ENCODE data around the gene OASL. TPM values are rescaled to one million over a fixed set of nuclear protein-coding genes. Genes with fewer than 3 reads are reported as not detected.

Gene OASL
- total and polyA plus RNA-seq, 2 experiments from 2014 or later = not detected

- no peaks in the 10 kb centered on the region for H3K36me3 ChIP-seq
- no peaks in the 10 kb centered on the region for H3K4me1 ChIP-seq (ENCODE audit: low read depth)
- H3K27me3 ChIP-seq = no peaks in the 10 kb centered on the region
- H3K4me3 ChIP-seq = no peak overlapping the region
- no peaks in the 10 kb centered on the region for H3K9me3 ChIP-seq (ENCODE audit: low read depth)
- no peak for TF ChIP-seq CTCF (IDR thresholded peaks at IDR 0.05; ENCODE audit: low read depth, low read length)
- no peak overlapping the region for H3K27ac ChIP-seq
- no peak for DNase-seq (ENCODE audit: low read depth in 1 of 2, low spot score in 1 of 2)
Observed at GRCh38 chr12:120994059-120994458, 45.0 kb downstream of the OASL start.

- Histone ChIP-seq H3K36me3 (no peaks in the 10 kb centered on the region), H3K27ac (no peak overlapping the region), H3K27me3 (no peaks in the 10 kb centered on the region), H3K9me3 (ENCODE audit: low read depth) (no peaks in the 10 kb centered on the region), H3K4me3 (no peak overlapping the region), H3K4me1 (ENCODE audit: low read depth) (no peaks in the 10 kb centered on the region)
- no peak for DNase-seq (ENCODE audit: low read depth in 1 of 2, low spot score in 1 of 2)
- no peak for TF ChIP-seq CTCF (IDR thresholded peaks at IDR 0.05; ENCODE audit: low read depth, low read length)
Observed at GRCh38 chr12:120993496-120993895, 45.5 kb downstream of the OASL start.

GRCh38 chr12:120992989-120993388, 46.1 kb downstream of the OASL start:
- Histone ChIP-seq H3K4me3 (no peak overlapping the region), H3K9me3 (ENCODE audit: low read depth) (no peaks in the 10 kb centered on the region), H3K27me3 (no peaks in the 10 kb centered on the region), H3K4me1 (ENCODE audit: low read depth) (no peaks in the 10 kb centered on the region), H3K27ac (no peak overlapping the region), H3K36me3 (no peaks in the 10 kb centered on the region)
- DNase-seq (ENCODE audit: low read depth in 1 of 2, low spot score in 1 of 2) = no peak
- TF ChIP-seq CTCF (IDR thresholded peaks at IDR 0.05; ENCODE audit: low read depth, low read length) = no peak

- Histone ChIP-seq H3K9me3 (ENCODE audit: low read depth) (no peaks in the 10 kb centered on the region), H3K27ac (no peak overlapping the region), H3K4me1 (ENCODE audit: low read depth) (no peaks in the 10 kb centered on the region), H3K4me3 (no peak overlapping the region), H3K36me3 (no peaks in the 10 kb centered on the region), H3K27me3 (no peaks in the 10 kb centered on the region)
- TF ChIP-seq CTCF (IDR thresholded peaks at IDR 0.05; ENCODE audit: low read depth, low read length) = no peak
- no peak for DNase-seq (ENCODE audit: low read depth in 1 of 2, low spot score in 1 of 2)
Observed at GRCh38 chr12:120991965-120992364, 47.1 kb downstream of the OASL start.

GRCh38 chr12:120990487-120991055, 48.5 kb downstream of the OASL start:
- Histone ChIP-seq H3K36me3 (no peaks in the 10 kb centered on the region), H3K27ac (no peak overlapping the region), H3K4me1 (ENCODE audit: low read depth) (no peaks in the 10 kb centered on the region), H3K4me3 (no peak overlapping the region), H3K27me3 (no peaks in the 10 kb centered on the region), H3K9me3 (ENCODE audit: low read depth) (no peaks in the 10 kb centered on the region)
- no peak for TF ChIP-seq CTCF (IDR thresholded peaks at IDR 0.05; ENCODE audit: low read depth, low read length)
- no peak for DNase-seq (ENCODE audit: low read depth in 1 of 2, low spot score in 1 of 2)

- H3K36me3 ChIP-seq = no peaks in the 10 kb centered on the region
- no peaks in the 10 kb centered on the region for H3K27me3 ChIP-seq
- no peaks in the 10 kb centered on the region for H3K9me3 ChIP-seq (ENCODE audit: low read depth)
- TF ChIP-seq CTCF (IDR thresholded peaks at IDR 0.05; ENCODE audit: low read depth, low read length) = no peak
- no peak overlapping the region for H3K4me3 ChIP-seq
- no peaks in the 10 kb centered on the region for H3K4me1 ChIP-seq (ENCODE audit: low read depth)
- no peak for DNase-seq (ENCODE audit: low read depth in 1 of 2, low spot score in 1 of 2)
- H3K27ac ChIP-seq = no peak overlapping the region
Observed at GRCh38 chr12:120989687-120990086, 49.4 kb downstream of the OASL start.
